Activated CD4-positive, CD25-positive, alpha-beta regulatory T cell treated with anti-CD3 and anti-CD28 coated beads, Interleukin-2, amount 50 U/mL, for 24 hours (primary cell): ENCODE data around the gene SRPK1.
"Not testable (repeated sequence)": the region's sequence is repeated elsewhere in the genome, so short reads cannot be mapped to it uniquely, and the experiment has no call there.

Source experiments
- ATAC-seq, 2 donors: fragments of 150-1000 bp; cut with Tn5 transposase; one replicate each; pipeline ENCODE4 v1.10.0; 2021; ENCODE audit warnings: mild to moderate bottlenecking in 1 of 2, moderate library complexity in 1 of 2

The SRPK1 gene

DNA sequence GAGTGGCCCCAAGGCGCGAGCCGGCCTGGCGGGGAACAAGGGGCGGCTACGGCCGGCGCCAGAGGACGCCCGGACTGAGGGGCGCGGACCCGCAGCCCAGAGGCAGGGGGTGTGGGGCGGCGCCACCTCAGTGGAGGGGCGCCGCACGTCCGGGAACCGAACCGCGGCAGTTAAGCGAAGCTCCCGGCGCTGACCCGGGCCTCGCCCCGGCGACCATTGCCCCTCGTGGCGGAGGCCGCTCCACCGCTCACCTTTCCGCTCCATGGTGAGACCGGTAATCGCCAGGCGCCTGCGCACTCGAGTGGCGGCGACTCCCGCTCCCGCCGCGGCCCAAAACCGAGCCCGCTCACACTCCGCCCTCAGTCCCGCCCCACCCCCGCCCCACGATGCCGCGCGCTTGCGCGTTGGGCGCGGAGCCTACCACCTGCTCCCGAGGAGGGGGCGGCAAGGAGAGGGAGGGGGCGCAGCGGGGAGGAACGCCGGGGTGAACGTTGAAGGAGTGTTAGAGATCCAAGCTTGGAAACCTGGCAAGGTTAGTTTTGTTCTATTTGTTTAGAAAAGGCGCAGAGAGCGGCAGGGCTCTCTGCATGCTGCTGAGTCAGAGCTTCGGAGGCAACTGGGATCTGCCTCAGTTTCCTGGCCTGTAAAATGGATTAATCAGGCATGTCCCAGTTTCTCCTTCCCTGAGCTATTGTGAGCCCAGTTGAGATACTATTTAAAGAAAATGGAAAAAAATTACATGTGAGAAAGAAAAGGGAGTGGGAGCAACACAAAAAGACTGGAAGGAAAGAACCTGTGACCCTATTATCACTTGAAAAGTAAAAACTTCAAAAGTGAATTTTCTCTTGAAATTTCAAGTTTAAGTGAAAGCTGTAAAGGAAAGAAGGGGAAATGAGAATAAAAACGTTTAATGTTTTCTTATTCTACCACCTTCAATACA lies at the start of gene SRPK1:
SRPK1 (minus strand) TSS at position 306 of the 940 bp plus-strand sequence; CDS start at position 264, 42 bp downstream.
- ATAC-seq, result peak; percentile 78 to 80

DNA sequence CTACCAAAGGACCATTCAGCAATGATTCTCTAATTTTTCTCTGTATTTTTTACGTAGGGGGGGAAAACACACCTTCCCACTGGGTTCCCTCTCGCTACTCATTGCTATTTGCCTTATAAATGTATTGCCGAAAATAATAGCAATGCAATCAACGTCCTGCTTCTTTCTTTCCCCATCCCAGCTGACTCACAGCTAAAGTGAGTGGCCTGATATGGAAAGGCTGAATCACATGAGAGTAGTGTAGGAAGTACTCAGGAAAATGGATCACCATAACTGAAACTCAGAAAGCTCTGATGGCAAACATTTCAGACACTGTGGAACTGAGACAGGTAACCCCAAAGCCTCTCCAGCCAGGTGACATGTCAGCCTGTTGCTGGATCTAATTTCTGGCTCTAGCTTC lies 49.3 kb upstream of the SRPK1 start:
- no peak for ATAC-seq

DNA sequence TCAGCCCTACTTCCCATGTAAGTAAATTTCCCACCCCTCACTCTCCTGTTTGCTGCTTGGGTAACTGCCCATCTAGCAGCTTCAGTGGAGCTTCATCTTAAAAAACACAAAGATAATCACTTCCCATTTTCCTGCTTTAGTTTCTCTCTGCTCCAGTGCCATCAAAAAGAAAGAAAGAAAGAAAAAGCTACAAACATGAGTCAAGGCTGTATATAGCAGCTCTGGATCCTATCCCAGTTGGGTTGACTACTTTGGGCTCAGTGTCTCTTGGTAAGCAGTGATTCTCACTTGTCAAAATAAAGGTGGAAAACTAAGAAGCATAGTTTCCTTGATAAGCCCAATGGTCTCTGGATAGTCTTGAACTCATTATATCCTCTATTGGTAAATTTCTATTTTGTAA lies 48.7 kb upstream of the SRPK1 start:
- ATAC-seq, result no peak

DNA sequence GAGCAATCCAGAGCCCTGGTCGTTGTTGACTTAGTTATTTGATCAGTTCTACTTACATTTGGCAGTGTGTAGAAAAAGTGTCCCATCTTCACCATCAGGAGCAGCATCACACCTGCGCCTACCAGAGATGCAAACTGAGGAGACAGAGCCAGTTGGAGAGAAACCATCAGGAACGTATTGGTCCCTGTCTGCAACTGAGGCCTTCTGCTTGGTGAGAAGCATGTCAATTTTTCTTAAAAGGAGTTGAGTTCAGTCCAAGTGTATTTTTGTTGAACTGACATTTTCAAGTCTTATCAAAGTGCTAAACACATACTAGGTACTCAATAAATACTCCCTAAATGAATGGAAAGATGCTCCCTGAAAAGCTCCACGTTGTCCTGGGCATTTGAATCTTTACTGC lies 47.9 kb upstream of the SRPK1 start:
- ATAC-seq, result no peak

DNA sequence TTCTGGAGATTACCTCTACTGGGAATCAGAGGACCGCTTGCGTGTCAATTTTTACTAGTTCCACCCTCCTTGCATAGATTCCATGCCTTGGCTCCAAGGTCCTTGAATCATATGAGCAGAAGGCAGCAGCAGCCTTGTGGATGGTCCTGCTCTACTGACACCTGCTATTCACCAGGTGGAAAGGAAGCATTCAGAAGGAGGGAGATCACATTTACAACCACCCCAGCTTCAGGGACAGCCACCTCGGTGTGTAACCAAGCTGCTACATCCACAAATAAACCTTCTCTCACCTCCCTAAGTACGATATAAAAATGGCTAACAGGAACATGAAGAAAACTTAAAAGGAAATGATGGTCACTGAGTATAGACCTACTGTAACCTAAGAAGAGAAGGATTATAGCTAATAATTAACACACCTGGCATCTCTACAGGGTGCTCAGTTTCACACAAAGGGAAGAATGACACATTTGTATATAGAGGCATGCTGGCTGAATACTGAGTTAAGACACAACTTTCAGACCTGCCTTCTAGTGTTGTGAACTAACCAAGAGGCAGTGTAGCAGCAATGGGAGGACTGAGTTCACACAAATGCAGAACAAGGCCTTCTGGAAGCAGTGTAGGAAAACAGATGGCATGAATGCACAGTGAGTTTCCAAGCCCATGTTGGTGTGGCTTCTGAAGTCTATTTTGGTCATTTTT lies 46.3 kb upstream of the SRPK1 start:
- ATAC-seq, result no peak

DNA sequence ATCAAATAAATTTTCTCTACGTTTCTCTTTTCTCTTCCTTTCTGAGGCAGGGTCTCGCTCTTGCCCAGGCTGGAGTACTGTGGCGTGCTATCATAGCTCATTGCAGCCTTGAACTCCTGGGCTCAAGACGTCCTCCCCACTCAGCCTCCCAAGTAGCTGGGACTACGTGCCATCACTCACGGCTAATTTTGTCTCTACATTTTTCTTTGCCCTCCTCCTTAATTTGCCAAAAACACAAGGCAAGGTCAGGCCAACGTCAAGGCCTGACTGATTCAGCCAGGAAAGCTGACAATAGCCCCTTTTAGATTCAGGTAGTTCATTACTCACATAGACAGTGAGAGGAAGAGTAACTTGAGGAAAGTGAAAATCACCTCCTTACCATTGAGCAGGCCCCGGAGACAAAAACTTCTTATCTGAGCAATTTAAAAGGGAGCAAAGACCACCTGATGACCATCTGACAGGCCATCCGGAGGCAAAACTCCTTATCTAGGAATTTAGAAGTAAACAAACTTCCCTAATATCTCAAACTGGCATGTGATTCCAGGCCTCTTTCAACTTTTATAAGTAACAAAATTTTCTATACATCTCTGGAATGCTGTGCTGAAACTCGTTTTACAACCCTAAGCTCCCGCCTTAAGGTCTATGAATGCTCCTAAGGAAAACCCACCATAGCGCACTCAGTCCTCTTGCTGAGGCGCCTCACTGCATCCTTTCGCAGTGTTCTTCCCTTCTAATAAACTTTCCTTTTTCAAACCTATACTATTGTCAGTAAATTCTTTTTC lies 42.1 kb upstream of the SRPK1 start:
- ATAC-seq, result no peak

DNA sequence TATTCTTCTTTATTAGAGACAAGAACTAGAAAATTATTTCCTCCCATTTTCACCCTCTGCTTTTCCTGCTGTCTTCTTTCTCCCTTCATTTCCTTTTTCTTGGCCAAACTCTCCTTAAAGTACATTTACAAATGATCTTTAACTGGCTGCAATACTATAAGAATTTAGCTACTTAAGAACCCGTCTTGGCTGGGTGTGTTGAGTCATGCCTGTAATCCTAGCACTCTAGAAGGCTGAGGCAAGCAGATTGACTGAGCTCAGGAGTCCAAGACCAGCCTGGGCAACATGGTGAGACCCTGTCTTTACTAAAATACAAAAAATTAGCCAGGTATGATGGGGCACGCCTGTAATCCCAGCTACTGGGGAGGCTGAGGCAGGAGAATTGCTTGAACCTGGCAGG lies 39.3 kb upstream of the SRPK1 start:
- no peak for ATAC-seq

DNA sequence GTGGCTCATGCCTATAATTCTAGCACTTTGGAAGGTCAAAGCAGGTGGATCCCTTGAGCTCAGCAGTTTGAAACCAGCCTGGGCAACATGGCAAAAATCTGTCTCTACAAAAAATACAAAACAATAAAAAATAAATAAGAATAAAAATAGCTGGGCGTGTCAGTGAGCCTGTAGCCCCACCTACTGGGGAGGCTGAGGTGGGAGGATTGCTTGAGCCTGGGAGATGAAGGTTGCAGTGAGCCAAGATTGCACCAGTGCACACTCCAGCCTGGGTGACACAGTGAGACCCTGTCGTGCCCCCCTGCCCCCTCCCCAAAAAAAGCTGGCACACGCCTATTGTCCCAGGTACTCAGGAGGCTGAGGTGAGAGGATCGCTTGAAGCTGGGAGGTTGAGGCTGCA lies 35.1 kb upstream of the SRPK1 start:
- no peak for ATAC-seq

DNA sequence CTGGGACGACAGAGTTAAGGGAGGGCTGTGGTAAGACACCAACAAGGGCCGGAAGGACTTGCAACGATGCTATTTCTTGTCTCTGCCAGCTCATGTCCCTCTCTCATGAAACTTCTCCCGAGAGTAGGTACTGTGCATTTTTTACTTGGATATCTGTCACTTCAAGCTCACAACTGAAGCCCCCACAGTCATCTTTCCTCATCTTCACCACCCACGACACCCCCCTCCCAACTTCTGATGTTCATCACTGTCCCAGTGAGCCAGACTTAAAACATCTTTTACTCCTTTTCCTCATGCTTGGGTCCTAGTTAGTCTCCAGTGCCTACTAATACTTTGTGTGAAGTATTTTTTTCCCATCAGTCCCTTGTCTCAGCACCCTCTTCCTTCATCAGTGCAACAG lies 34.6 kb upstream of the SRPK1 start:
- no peak for ATAC-seq

DNA sequence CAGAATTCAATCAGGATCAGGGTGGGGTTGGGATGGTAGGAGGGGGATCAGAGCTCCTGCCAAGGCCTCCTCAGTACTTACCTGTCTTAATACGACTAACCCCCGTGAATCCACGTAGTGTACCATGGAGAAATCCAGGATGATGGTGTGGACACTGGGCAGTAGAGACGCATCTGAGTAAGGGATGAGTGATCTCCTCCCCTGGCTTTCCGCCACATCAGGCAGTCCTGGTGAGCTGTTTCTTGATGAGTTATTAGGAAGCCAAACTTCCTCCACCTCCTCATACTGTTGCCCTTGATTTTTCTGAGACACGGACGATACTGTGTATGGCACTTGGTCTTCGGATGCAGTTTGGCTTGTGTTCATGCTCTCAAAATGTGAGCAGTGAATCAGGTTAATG lies 34.2 kb upstream of the SRPK1 start:
- no peak for ATAC-seq

DNA sequence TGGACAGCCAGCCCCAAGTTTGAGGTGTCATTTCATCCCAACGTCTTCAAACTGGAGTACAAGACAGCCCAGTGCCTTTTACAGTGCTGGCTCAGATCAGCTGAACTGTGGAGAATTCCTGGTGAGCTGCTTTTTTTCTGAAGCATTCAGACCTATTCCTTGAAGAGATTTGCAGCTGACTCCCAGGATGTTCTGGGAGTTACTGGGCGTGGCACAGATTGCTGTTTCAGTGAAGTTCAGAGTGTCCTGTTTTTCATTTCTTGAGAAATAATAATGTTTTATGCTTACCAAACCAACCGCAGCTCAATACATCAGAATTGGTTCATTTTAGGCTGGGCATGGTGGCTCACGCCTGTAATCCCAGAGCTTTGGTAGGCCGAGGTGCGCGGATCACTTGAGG lies 33.4 kb upstream of the SRPK1 start:
- no peak for ATAC-seq

DNA sequence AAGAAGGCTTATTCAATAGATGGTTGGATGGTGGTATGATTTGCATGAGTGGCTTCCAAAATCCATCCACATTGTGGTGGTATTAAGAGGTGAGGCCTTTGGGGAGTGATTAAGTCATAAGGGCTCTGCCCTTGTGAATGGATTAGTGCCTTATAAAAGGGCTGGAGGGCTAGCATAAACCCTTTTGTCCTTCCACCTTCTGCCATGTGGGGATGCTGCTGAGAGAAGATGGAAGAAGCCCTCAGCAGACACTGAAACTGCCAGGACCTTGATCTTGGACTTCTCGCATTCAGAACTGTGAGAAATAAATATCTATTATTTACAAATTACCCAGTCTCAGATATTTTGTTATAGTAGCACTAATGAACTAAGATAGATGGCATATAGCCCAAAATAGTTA lies 27.8 kb upstream of the SRPK1 start:
- ATAC-seq, result no peak

DNA sequence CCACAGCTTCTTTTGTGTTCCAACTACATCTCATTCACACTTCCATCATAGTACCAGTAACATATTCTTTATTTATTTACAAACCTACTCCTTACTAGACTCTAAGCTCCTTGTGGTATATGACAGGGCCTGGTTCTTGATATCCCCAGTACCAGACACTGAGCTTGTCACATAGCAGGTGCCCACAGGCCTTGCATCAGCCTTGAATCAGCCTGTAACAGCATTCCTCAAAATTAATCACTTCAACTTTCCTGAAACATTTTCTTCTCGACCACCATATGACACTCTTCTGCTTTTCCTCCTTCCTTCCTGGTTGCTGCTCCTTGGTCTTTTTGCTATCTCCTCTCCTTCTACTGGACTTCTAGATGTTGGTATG lies 24.7 kb upstream of the SRPK1 start:
- ATAC-seq, result no peak

DNA sequence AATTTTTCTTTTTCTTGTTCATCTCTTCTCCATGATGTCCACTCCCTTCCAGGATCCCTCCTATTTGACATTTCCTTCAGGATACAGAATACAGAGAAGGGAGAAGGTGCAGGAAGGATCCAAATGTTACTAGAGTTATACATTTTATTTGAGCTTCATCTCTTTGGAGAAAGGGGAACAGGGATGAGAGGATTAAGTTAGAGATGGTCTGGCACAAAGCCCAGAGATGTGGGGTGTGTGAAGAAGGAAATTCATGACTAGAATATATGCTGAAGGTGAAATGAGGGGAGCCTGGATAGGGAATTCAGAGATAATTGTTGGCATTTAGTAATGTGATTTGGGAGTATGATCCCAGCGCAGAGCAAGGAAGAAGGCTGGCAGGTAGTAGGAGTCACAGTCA lies 22.5 kb upstream of the SRPK1 start:
- ATAC-seq, result no peak

DNA sequence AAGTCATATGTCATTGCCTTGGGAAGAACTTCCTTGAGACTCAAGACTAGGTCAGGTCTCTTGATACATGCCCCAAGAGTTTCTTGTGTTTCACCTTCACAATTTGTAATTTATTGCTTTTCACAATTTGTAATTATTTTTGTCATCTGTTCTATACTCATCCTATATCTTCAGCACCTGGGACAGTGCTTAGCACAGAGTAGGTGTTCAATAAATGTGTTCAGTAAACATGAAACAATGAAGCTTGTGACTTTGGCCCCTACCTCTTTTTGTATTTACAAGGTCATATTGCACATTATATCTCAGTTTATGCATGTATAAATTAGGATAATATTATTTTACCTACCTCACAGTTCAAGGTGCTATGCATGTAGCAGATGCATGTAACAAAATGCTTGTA lies 21.5 kb upstream of the SRPK1 start:
- no peak for ATAC-seq

DNA sequence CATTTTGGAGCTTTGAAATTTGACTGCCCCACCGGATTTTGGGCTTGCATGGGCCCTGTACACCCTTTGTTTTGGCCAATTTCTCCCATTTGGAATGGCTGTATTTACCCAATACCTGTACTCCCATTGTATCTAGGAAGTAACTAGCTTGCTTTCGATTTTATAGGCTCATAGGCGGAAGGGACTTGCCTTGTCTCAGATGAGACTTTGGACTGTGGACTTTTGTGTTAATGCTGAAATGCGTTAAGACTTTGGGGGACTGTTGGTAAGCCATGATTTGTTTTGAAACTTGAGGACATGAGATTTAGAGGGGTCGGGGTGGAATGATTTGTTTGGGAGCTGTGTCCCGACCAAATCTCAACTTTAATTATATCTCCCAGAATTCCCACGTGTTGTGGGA lies 20.3 kb upstream of the SRPK1 start:
- not testable (repeated sequence) for ATAC-seq

DNA sequence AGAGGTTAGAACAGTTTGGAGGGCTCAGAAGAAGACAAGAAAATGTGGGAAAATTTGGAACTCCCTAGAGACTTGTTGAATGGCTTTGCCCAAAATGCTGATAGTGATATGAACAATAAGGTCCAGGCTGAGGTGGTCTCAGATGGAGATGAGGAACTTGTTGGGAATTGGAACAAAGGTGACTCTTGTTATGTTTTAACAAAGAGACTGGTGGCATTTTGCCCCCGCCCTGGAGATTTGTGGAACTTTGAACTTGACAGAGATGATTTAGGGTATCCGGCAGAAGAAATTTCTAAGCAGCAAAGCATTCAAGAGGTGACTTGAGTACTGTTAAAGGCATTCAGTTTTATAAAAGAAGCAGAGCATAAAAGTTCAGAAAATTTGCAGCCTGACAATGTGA lies 19.1 kb upstream of the SRPK1 start:
- ATAC-seq, result not testable (repeated sequence)

DNA sequence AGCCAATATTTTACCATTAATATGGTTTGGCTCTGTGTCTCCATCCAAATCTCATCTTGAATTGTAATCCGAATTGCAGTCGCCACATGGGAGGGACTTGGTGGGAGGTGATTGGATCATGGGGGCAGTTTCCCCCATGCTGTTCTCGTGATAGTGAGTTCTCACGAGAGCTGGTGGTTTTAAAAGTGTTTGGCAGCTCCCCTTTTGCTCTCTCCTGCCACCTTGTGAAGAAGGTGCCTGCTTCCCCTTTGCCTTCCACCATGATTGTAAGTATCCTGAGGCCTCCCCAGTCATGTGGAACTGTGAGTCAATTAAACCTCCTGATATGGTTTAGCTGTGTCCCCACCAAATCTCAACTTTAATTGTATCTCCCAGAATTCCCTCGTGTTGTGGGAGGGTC lies 18.4 kb upstream of the SRPK1 start:
- ATAC-seq, result not testable (repeated sequence)

DNA sequence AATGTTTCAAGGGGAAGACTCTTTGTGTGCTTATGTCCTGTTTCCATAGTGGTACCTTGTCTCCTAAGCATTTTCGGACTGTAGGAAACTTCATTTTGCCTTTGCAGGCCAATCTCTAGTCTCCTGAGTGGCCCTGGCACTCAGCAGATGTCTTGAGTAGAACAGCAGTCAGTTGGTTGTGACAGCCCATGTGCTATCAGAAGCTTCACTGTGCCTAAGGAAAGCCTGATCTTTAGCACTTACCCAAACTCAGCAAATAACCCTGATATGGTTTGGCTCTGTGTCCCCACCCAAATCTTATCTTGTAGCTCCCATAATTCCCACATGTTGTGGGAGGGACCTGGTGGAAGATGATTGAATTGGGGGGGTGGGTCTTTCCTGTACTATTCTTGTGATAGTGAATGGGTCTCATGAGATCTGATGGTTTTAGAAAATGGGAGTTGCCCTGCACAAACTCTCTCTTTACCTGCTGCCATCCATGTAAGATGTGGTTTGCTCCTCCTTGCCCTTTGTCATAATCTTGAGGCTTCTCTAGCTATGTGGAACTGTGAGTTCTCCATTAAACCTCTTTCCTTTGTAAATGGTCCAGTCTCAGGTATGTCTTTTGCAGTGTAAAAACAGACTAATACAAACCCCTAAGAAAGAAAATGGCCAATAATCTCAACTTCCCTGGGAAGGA lies 15.9 kb upstream of the SRPK1 start:
- no peak for ATAC-seq

DNA sequence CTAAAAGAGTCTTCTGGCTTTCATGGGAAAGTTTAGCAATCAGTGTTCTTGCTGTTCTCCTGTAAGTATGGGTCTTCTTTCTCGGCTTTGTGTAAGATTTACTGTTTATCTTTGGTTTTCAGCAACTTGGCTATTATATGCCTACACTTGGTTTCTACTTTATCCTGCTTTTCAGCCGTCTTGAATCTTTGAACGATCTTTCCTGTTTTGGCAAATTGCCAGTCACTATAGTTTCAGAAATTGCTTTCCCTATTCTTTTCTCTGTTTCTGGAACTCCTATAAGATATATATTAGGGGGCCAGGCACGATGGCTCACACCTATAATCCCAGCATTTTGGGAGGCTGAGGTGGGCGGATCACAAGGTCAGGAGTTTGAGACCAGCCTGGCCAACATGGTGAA lies 14.6 kb upstream of the SRPK1 start:
- ATAC-seq, result no peak

DNA sequence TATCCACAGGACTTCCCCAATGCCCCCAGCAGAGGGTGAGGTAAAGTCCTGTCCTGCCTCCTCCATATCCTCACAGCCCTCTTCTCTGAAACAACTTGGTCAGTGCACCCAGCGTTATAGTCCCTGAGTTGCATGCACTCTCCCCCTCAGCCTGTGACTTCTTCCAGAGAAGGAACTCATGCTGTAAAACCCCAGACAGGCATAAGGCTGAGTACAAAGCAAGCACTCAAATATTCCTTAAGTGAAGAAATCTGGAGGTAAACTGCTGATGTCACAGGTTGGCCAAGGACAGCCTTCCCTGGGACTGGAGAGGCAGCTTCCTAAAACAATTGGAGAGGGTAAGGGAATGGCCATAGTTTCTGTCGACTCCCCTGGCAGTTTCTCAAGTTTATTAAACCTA lies 12.9 kb upstream of the SRPK1 start:
- ATAC-seq, result no peak

DNA sequence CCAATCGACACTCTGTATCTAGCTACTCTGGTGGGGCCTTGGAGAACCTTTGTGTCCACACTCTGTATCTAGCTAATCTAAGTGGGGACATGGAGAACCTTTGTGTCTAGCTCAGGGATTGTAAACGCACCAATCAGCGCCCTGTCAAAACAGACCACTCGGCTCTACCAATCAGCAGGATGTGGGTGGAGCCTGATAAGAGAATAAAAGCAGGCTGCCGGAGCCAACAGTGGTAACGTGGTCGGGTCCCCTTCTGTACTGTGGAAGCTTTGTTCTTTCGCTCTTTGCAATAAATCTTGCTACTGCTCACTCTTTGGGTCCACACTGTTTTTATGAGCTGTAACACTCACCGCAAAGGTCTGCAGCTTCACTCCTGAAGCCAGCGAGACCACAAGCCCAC lies 11.0 kb upstream of the SRPK1 start:
- not testable (repeated sequence) for ATAC-seq

DNA sequence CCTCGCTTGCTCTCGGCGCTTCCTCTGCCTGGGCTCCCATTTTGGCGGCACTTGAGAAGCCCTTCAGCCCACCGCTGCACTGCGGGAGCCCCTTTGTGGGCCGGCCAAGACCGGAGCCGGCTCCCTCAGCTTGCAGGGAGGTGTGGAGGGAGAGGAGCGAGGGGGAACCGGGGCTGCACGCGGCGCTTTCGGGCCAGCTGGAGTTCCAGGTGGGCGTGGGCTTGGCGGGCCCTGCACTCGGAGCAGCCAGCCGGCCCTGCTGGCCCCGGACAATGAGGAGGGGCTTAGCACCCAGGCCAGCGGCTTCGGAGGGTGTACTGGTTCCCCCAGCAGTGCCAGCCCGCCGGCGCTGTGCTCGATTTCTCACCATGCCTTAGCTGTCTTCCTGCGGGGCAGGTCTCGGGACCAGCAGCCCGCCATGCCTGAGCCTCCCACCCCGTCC lies 10.2 kb upstream of the SRPK1 start:
- ATAC-seq, result no peak
